ENCODE results near the gene HSH2D.

The HSH2D gene

GRCh38 chr19:16121141-16121540 is 22.3 kb upstream of the HSH2D start:
- DNase-seq, result no peak

- DNase-seq, result no peak
Measured at GRCh38 chr19:16121967-16122366, 21.5 kb upstream of the HSH2D start.

- no peak for DNase-seq
Measured at GRCh38 chr19:16124953-16125352, 18.5 kb upstream of the HSH2D start.

GRCh38 chr19:16125737-16126495 is 17.6 kb upstream of the HSH2D start:
- DNase-seq, result no peak

GRCh38 chr19:16127080-16127479 is 16.4 kb upstream of the HSH2D start:
- no peak for DNase-seq

GRCh38 chr19:16127776-16128371 is 15.6 kb upstream of the HSH2D start:
- no peak for DNase-seq

GRCh38 chr19:16131648-16132047 is 11.8 kb upstream of the HSH2D start:
- no peak for DNase-seq

GRCh38 chr19:16133818-16134217 is 9.7 kb upstream of the HSH2D start:
- DNase-seq, result no peak

GRCh38 chr19:16134510-16134909 is 9.0 kb upstream of the HSH2D start:
- no peak for DNase-seq

GRCh38 chr19:16135430-16136127 is 7.9 kb upstream of the HSH2D start:
- DNase-seq, result no peak

- DNase-seq, result no peak
Measured at GRCh38 chr19:16136185-16136999, 7.1 kb upstream of the HSH2D start.

GRCh38 chr19:16139752-16140151 is 3.7 kb upstream of the HSH2D start:
- DNase-seq, result no peak

GRCh38 chr19:16141043-16141442 is 2.4 kb upstream of the HSH2D start:
- no peak for DNase-seq

GRCh38 chr19:16142032-16142580 is 1.4 kb upstream of the HSH2D start:
- DNase-seq, result no peak

GRCh38 chr19:16144216-16144581 is 714 bp downstream of the HSH2D start:
- DNase-seq, result no peak

- DNase-seq, result no peak
Measured at GRCh38 chr19:16146112-16146511, 2.6 kb downstream of the HSH2D start.

- no peak for DNase-seq
Measured at GRCh38 chr19:16148443-16149229, 5.2 kb downstream of the HSH2D start.

GRCh38 chr19:16153582-16154336 is 10.3 kb downstream of the HSH2D start:
- DNase-seq, result no peak

- DNase-seq, result no peak
Measured at GRCh38 chr19:16154557-16154956, 11.1 kb downstream of the HSH2D start.

- no peak for DNase-seq
Measured at GRCh38 chr19:16155128-16155527, 11.6 kb downstream of the HSH2D start.

- no peak for DNase-seq
Measured at GRCh38 chr19:16156904-16157303, 13.4 kb downstream of the HSH2D start.

All from cortex of kidney (tissue), 1 donor.